TTC549 (cell line): Measurements from ENCODE around the gene COX8A.

Source experiments
- FAIRE-seq: peaks from 2 replicates; lab custom pipeline; 2012; peaks lifted over from hg19 to GRCh38; lab: Jason Lieb, UNC

The COX8A gene

GRCh38 chr11:64003807-64004589 lies 29.6 kb downstream of the COX8A start:
- FAIRE-seq, result no peak

- no peak for FAIRE-seq
Measured at GRCh38 chr11:64004590-64004984, 30.2 kb downstream of the COX8A start.

- FAIRE-seq, result no peak
Measured at GRCh38 chr11:64005691-64006090, 31.3 kb downstream of the COX8A start.

GRCh38 chr11:64006398-64006797 lies 32.0 kb downstream of the COX8A start:
- no peak for FAIRE-seq

GRCh38 chr11:64007160-64007628 lies 32.8 kb downstream of the COX8A start:
- no peak for FAIRE-seq

- no peak for FAIRE-seq
Measured at GRCh38 chr11:64007629-64008282, 33.3 kb downstream of the COX8A start.

GRCh38 chr11:64008283-64008913 lies 34.0 kb downstream of the COX8A start:
- FAIRE-seq, result no peak

GRCh38 chr11:64008914-64009633 lies 34.7 kb downstream of the COX8A start:
- FAIRE-seq, result no peak

GRCh38 chr11:64009710-64010109 lies 35.3 kb downstream of the COX8A start:
- no peak for FAIRE-seq

GRCh38 chr11:64010783-64011182 lies 36.4 kb downstream of the COX8A start:
- FAIRE-seq, result no peak

GRCh38 chr11:64011371-64011770 lies 37.0 kb downstream of the COX8A start:
- no peak for FAIRE-seq

GRCh38 chr11:64013141-64013896 lies 38.9 kb downstream of the COX8A start:
- FAIRE-seq, result no peak

GRCh38 chr11:64014356-64014755 lies 39.9 kb downstream of the COX8A start:
- no peak for FAIRE-seq

- no peak for FAIRE-seq
Measured at GRCh38 chr11:64015510-64015909, 41.1 kb downstream of the COX8A start.

- FAIRE-seq, result no peak
Measured at GRCh38 chr11:64015935-64016845, 41.8 kb downstream of the COX8A start.

GRCh38 chr11:64017945-64018224 lies 43.5 kb downstream of the COX8A start:
- no peak for FAIRE-seq

GRCh38 chr11:64018310-64018709 lies 43.9 kb downstream of the COX8A start:
- no peak for FAIRE-seq

- FAIRE-seq, result no peak
Measured at GRCh38 chr11:64019106-64020037, 45.0 kb downstream of the COX8A start.

- no peak for FAIRE-seq
Measured at GRCh38 chr11:64020976-64021756, 46.7 kb downstream of the COX8A start.
